Measurements from ENCODE around the gene CCDC88C.

- TF ChIP-seq CTCF (IDR thresholded peaks at IDR 0.05; ENCODE audit: borderline replicate concordance, extremely low read depth, low read length, poor library complexity, severe bottlenecking): no peak
- TF ChIP-seq EZH2 (IDR thresholded peaks at IDR 0.05; ENCODE audit: borderline replicate concordance, low read depth, low read length, severe bottlenecking): no peak
Observed at GRCh38 chr14:91369628-91370445, 47.8 kb downstream of the CCDC88C start.

Measured in DND-41 (cell line).